Mesothelial cell of epicardium (in vitro differentiated cells): ENCODE results near the gene ARHGAP44. TPM values are rescaled to one million over a fixed set of nuclear protein-coding genes. Genes with fewer than 3 reads are reported as not detected.

Source experiments
- DNase-seq, 2 experiments: peaks; one replicate each; pipeline ENCODE4 v3.0.0; 2021; ENCODE audit warnings: low spot score in 2 of 2; ENCODE audit not compliant: unreplicated experiment in 2 of 2
- H3K27ac Mint-ChIP-seq: 2 replicates; pipeline ENCODE4 v1.8.0; 2021; ENCODE audit warnings: mixed read lengths
- H3K27me3 Mint-ChIP-seq: 2 replicates; pipeline ENCODE4 v1.8.0; 2021; ENCODE audit warnings: low read depth, mixed read lengths
- H3K36me3 Mint-ChIP-seq: 2 replicates; pipeline ENCODE4 v1.8.0; 2021; ENCODE audit warnings: mixed read lengths
- H3K4me1 Mint-ChIP-seq: 2 replicates; pipeline ENCODE4 v1.8.0; 2021; ENCODE audit warnings: mixed read lengths
- H3K4me3 Mint-ChIP-seq: 2 replicates; pipeline ENCODE4 v1.8.0; 2021; ENCODE audit warnings: mild to moderate bottlenecking, moderate library complexity, mixed read lengths
- H3K9me3 Mint-ChIP-seq: 2 replicates; pipeline ENCODE4 v1.8.0; 2021; ENCODE audit warnings: mixed read lengths
- total RNA-seq: library from RNA; stranded (reverse); gene quantifications from 3 replicates; pipeline ENCODE4 v1.2.1, GENCODE V29; 2021
- TF ChIP-seq, protein P1 (sequence below): fragments of 200-600 bp; sonication (generic); IDR thresholded peaks from one replicate; pipeline ENCODE4 v1.5.0; 2021; ENCODE audit warnings: antibody characterized with exemption; ENCODE audit not compliant: unreplicated experiment

The ARHGAP44 gene
- total RNA-seq, 1 donor from 2014 or later, result 11.7 TPM

DNA sequence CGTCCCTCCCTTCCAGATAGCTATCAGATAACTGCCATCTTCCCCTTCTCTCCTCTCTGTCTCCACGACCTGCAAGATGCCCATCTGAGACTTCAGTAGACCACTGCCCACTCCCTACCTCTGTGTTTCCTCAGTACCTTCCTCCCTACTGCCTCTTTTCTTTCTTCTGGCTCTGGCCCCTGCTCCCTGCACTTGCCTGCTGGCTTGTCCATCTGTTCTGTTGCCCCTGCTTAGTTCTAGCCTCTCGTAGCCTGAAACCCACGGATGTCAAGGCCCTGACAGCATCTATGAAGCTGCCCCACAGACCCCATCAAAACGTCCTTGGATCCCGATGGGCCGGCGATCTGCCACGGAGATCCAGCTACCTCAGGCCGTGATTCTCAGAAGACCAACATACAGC lies 175.5 kb downstream of the ARHGAP44 start:
- Mint-ChIP-seq H3K36me3 (peaks cover 15% of the 10 kb centered on the region), H3K4me1 (no peaks in the 10 kb centered on the region), H3K27me3 (no peaks in the 10 kb centered on the region), H3K27ac (no peak overlapping the region), H3K4me3 (no peak overlapping the region), H3K9me3 (no peaks in the 10 kb centered on the region)
- TF ChIP-seq, protein P1, sequence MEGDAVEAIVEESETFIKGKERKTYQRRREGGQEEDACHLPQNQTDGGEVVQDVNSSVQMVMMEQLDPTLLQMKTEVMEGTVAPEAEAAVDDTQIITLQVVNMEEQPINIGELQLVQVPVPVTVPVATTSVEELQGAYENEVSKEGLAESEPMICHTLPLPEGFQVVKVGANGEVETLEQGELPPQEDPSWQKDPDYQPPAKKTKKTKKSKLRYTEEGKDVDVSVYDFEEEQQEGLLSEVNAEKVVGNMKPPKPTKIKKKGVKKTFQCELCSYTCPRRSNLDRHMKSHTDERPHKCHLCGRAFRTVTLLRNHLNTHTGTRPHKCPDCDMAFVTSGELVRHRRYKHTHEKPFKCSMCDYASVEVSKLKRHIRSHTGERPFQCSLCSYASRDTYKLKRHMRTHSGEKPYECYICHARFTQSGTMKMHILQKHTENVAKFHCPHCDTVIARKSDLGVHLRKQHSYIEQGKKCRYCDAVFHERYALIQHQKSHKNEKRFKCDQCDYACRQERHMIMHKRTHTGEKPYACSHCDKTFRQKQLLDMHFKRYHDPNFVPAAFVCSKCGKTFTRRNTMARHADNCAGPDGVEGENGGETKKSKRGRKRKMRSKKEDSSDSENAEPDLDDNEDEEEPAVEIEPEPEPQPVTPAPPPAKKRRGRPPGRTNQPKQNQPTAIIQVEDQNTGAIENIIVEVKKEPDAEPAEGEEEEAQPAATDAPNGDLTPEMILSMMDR, result no peak
- DNase-seq, result no peak

DNA sequence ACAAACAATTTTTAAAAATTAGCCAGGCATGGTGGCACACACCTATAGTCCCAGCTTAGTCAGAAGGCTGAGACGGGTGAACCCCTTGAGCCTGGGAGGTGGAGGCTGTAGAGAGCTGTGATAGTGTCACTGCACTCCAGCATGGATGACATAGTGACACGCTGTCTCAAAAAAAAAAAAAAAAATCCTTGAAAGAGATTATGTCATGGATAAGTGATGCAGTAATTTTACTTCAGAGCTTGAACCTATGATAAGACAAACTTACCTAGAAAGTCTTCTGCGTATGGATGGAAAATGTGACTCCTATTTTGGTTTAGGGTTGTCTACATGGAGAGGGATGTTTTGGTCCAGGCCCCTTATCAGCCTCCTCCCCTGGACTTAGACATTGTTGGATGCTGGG lies 176.7 kb downstream of the ARHGAP44 start:
- no peak for DNase-seq
- no peaks in the 10 kb centered on the region for H3K9me3 Mint-ChIP-seq
- peaks cover 14% of the 10 kb centered on the region for H3K36me3 Mint-ChIP-seq
- H3K4me1 Mint-ChIP-seq, result no peaks in the 10 kb centered on the region
- TF ChIP-seq, protein P1, result no peak
- H3K27ac Mint-ChIP-seq, result no peak overlapping the region
- H3K4me3 Mint-ChIP-seq, result no peak overlapping the region
- H3K27me3 Mint-ChIP-seq, result no peaks in the 10 kb centered on the region

DNA sequence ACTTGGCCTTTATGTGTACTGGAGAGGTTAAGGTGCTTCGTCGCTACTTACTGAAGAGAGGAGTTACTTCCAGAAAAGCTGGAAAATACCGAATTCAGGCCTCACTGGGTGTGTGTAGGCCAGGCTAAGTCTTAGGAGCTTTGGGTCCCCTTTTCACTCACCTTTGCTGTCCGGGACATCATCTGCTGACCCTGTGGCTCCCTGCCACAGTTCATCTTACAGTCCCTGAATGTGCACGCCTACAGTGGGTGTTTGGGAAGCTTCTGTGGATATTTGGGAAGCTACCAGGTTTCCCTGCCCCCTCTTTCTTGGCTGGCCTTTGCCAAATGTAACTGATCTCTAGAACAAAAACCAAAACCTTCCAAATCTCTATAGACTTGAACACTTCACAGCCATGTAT lies 177.1 kb downstream of the ARHGAP44 start:
- no peak for DNase-seq
- Mint-ChIP-seq H3K27me3 (peaks cover under 1% of the 10 kb centered on the region), H3K9me3 (no peaks in the 10 kb centered on the region), H3K4me3 (no peak overlapping the region), H3K27ac (no peak overlapping the region), H3K4me1 (no peaks in the 10 kb centered on the region), H3K36me3 (peaks cover 14% of the 10 kb centered on the region)
- TF ChIP-seq, protein P1, result no peak

DNA sequence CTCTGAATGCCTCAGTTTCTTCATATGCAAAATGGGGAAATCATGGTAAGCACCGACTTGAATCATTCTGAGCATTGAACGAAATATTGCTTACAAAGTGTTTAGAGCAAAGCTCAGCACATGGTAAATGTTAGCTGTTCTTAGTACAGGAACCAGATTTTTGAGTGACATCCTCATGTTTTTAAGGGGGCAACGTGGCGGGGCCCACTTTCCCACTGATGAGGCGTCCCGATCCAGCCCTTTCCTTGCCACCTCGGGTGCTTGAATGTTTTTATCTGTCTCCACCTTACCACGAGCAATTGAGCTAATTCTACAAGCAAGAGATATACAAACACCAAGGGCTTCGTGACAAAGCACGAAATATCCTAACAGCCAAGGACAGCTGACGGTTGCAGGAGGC lies 178.7 kb downstream of the ARHGAP44 start:
- peaks cover 10% of the 10 kb centered on the region for H3K36me3 Mint-ChIP-seq
- no peak for DNase-seq
- TF ChIP-seq, protein P1, result no peak
- no peaks in the 10 kb centered on the region for H3K4me1 Mint-ChIP-seq
- no peaks in the 10 kb centered on the region for H3K9me3 Mint-ChIP-seq
- no peak overlapping the region for H3K27ac Mint-ChIP-seq
- H3K27me3 Mint-ChIP-seq, result peaks cover 3% of the 10 kb centered on the region
- H3K4me3 Mint-ChIP-seq, result no peak overlapping the region

DNA sequence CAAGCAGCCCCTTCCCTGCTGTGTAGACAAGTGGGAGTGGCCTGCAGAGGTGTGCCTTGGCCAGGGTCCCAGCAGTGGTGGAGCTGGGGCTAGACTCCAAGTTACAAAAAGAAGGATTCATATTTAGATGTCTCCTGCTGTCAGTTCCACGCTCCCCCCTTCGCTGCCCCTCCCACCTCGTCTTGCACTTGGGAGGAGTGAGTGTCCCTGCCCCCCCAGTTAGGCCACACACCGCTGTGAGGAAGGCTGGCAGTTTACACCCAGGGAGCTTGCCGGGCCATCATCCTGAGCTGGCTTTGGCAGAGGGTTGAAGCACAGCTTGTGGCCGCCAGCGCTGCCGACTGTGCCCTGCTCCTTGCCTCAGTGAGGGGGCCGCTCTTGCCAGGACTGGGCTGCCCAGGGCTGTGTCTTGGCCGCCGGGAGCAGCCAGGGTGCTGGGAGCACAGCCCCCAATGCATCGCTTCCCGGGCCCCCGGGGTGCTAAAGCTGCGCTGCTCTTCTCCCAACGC lies 184.3 kb downstream of the ARHGAP44 start:
- H3K4me3 Mint-ChIP-seq, result peak overlapping the region; percentile 62
- TF ChIP-seq, protein P1, result no peak
- no peak overlapping the region for H3K27ac Mint-ChIP-seq
- no peaks in the 10 kb centered on the region for H3K9me3 Mint-ChIP-seq
- peaks cover 5% of the 10 kb centered on the region for H3K4me1 Mint-ChIP-seq
- H3K36me3 Mint-ChIP-seq, result peaks cover 2% of the 10 kb centered on the region
- H3K27me3 Mint-ChIP-seq, result peaks cover 12% of the 10 kb centered on the region
- DNase-seq, result peak in 1 of 2 experiments; percentile 40
